IMR-90 (cell line): ENCODE measurements around the gene AP2A1. TPM values are rescaled to one million over a fixed set of nuclear protein-coding genes. Genes with fewer than 3 reads are reported as not detected.

ENCODE experiments used
- ATAC-seq: fragments of 200-7000 bp; cut with Tn5 transposase; 2 replicates; pipeline ENCODE4 v1.9.1; 2020; ENCODE audit warnings: low read depth, mild to moderate bottlenecking, moderate library complexity
- BruUV-seq: library from RNA; stranded (reverse); fragments of 400-500 nt; replicated peaks from 2 replicates; lab custom pipeline; 2021; lab: Mats Ljungman, UMichigan
- CTCF ChIA-PET: fragments of 300-600 bp; formaldehyde crosslinking; extraction: SDS; loops from one replicate; lab custom pipeline; 2021; ENCODE audit warnings: antibody characterized with exemption; lab: Yijun Ruan, JAX
- POLR2A ChIA-PET: fragments of 300-600 bp; sonication (Branson Sonifier 250); formaldehyde crosslinking; loops from one replicate; lab custom pipeline; 2022; ENCODE audit warnings: antibody characterized with exemption; ENCODE audit not compliant: unreplicated experiment; lab: Charles Lee
- DNase-seq: peaks from one replicate; pipeline ENCODE4 v3.0.0; 2013
- H2AFZ ChIP-seq: replicated peaks from 2 replicates; pipeline ENCODE3; 2013; ENCODE audit warnings: low read length, mild to moderate bottlenecking; ENCODE audit not compliant: poor library complexity
- H2AK5ac ChIP-seq: 2 replicates; pipeline ENCODE4 v1.6.1; 2013; ENCODE audit warnings: low read depth, low read length, inconsistent platforms
- H2AK9ac ChIP-seq: replicated peaks from 2 replicates; pipeline ENCODE3; 2013; ENCODE audit warnings: mild to moderate bottlenecking, low read depth, low read length, moderate library complexity; ENCODE audit not compliant: poor library complexity
- H2BK120ac ChIP-seq: 2 replicates; pipeline ENCODE4 v1.6.1; 2013; ENCODE audit warnings: low read depth, low read length, inconsistent platforms
- H2BK15ac ChIP-seq: 3 replicates; pipeline ENCODE4 v1.6.1; 2013; ENCODE audit warnings: low read depth, low read length, inconsistent platforms
- H2BK20ac ChIP-seq: 2 replicates; pipeline ENCODE4 v1.6.1; 2013; ENCODE audit warnings: low read depth, mild to moderate bottlenecking, inconsistent platforms, low read length, moderate library complexity
- H2BK5ac ChIP-seq: 2 replicates; pipeline ENCODE4 v1.6.1; 2013; ENCODE audit warnings: mild to moderate bottlenecking, low read depth, low read length, inconsistent platforms; ENCODE audit not compliant: poor library complexity, severe bottlenecking
- H3K14ac ChIP-seq: replicated peaks from 2 replicates; pipeline ENCODE4 v1.6.1; 2013; ENCODE audit warnings: low read depth, low read length, inconsistent platforms
- H3K18ac ChIP-seq: 2 replicates; pipeline ENCODE4 v1.6.1; 2013; ENCODE audit warnings: low read depth, low read length, control low read depth
- H3K23ac ChIP-seq: 2 replicates; pipeline ENCODE4 v1.6.1; 2013; ENCODE audit warnings: low read depth, low read length, inconsistent platforms
- H3K27ac ChIP-seq: 2 replicates; pipeline ENCODE4 v1.5.1; 2013; ENCODE audit warnings: mild to moderate bottlenecking, control low read depth, low read length; ENCODE audit not compliant: insufficient read depth
- H3K27me3 ChIP-seq: 2 replicates; pipeline ENCODE4 v1.6.1; 2013; ENCODE audit warnings: low read length; ENCODE audit not compliant: control insufficient read depth, insufficient read depth
- H3K36me3 ChIP-seq: 2 replicates; pipeline ENCODE4 v1.6.1; 2013; ENCODE audit warnings: low read length, mixed read lengths; ENCODE audit not compliant: control insufficient read depth, insufficient read depth
- H3K4ac ChIP-seq: 2 replicates; pipeline ENCODE4 v1.6.1; 2013; ENCODE audit warnings: low read depth, low read length, inconsistent platforms
- H3K4me1 ChIP-seq: 2 replicates; pipeline ENCODE4 v1.6.1; 2013; ENCODE audit warnings: low read length, mixed read lengths; ENCODE audit not compliant: control insufficient read depth, insufficient read depth
- H3K4me2 ChIP-seq: 2 replicates; pipeline ENCODE4 v1.6.1; 2013; ENCODE audit warnings: low read depth, mild to moderate bottlenecking, control low read depth, low read length, moderate library complexity
- H3K4me3 ChIP-seq: 2 replicates; pipeline ENCODE4 v1.5.1; 2013; ENCODE audit warnings: low read depth, mild to moderate bottlenecking, control low read depth, low read length, moderate library complexity; ENCODE audit not compliant: insufficient read depth
- H3K56ac ChIP-seq: 2 replicates; pipeline ENCODE4 v1.6.1; 2013; ENCODE audit warnings: low read length, inconsistent platforms; ENCODE audit not compliant: insufficient read depth; ENCODE audit errors: extremely low read depth
- H3K79me1 ChIP-seq, 2 experiments: 2 replicates each; pipeline ENCODE4 v1.6.1; 2013; ENCODE audit warnings: low read length in 2 of 2, inconsistent platforms in 1 of 2, low read depth in 1 of 2
- H3K9ac ChIP-seq: 2 replicates; pipeline ENCODE4 v1.6.1; 2013; ENCODE audit warnings: low read depth, low read length, control low read depth
- H3K9me1 ChIP-seq: 2 replicates; pipeline ENCODE4 v1.6.1; 2013; ENCODE audit warnings: low read length, inconsistent platforms; ENCODE audit not compliant: insufficient read depth
- H3K9me3 ChIP-seq: 2 replicates; pipeline ENCODE4 v1.6.1; 2013; ENCODE audit warnings: low read length; ENCODE audit not compliant: control insufficient read depth, insufficient read depth
- H4K20me1 ChIP-seq: 2 replicates; pipeline ENCODE4 v1.6.1; 2013; ENCODE audit warnings: low read length, inconsistent platforms; ENCODE audit not compliant: insufficient read depth
- H4K5ac ChIP-seq: 2 replicates; pipeline ENCODE4 v1.6.1; 2013; ENCODE audit warnings: mild to moderate bottlenecking, low read depth, low read length, control low read depth
- H4K8ac ChIP-seq, 2 experiments: 2 replicates each; pipeline ENCODE4 v1.6.1; 2013; ENCODE audit warnings: low read depth in 2 of 2, low read length in 2 of 2, control low read depth in 1 of 2, inconsistent platforms in 1 of 2
- H4K91ac ChIP-seq: 2 replicates; pipeline ENCODE4 v1.6.1; 2013; ENCODE audit warnings: low read depth, low read length, inconsistent platforms; ENCODE audit not compliant: insufficient read depth
- BHLHE40 ChIP-seq: fragments of 150-350 bp; IDR thresholded peaks from 2 replicates; pipeline ENCODE4 v1.6.1; 2016; ENCODE audit warnings: mild to moderate bottlenecking, low read depth, low read length
- CEBPB ChIP-seq: IDR thresholded peaks from 2 replicates; pipeline ENCODE4 v1.6.1; 2012; ENCODE audit warnings: low read depth, low read length, improper control_type of control experiment
- CTCF ChIP-seq: conservative IDR thresholded peaks from 2 replicates; pipeline ENCODE4 v1.5.1; 2012; ENCODE audit warnings: mild to moderate bottlenecking, low read depth, low read length, improper control_type of control experiment
- ELK1 ChIP-seq: fragments of 150-350 bp; IDR thresholded peaks from 2 replicates; pipeline ENCODE4 v1.6.1; 2016; ENCODE audit warnings: low read depth, mild to moderate bottlenecking, low read length, moderate library complexity, borderline replicate concordance
- FOS ChIP-seq: fragments of 150-350 bp; IDR thresholded peaks from 2 replicates; pipeline ENCODE4 v1.6.1; 2016; ENCODE audit warnings: low read depth, low read length
- MAFK ChIP-seq: IDR thresholded peaks from 2 replicates; pipeline ENCODE4 v1.6.1; 2012; ENCODE audit warnings: low read depth, low read length, improper control_type of control experiment
- MAZ ChIP-seq: IDR thresholded peaks from 2 replicates; pipeline ENCODE4 v1.6.1; 2012; ENCODE audit warnings: low read depth, mild to moderate bottlenecking, low read length, improper control_type of control experiment, moderate library complexity, borderline replicate concordance
- MXI1 ChIP-seq: IDR thresholded peaks from 2 replicates; pipeline ENCODE4 v1.6.1; 2012; ENCODE audit warnings: low read depth, mild to moderate bottlenecking, low read length, moderate library complexity, borderline replicate concordance
- NFE2L2 ChIP-seq: fragments of 150-350 bp; IDR thresholded peaks from 2 replicates; pipeline ENCODE4 v1.6.1; 2016; ENCODE audit warnings: low read depth, mild to moderate bottlenecking, low read length
- POLR2A ChIP-seq: IDR thresholded peaks from 2 replicates; pipeline ENCODE4 v1.6.1; 2012; ENCODE audit warnings: mild to moderate bottlenecking, low read depth, low read length
- RAD21 ChIP-seq: IDR thresholded peaks from 2 replicates; pipeline ENCODE4 v1.6.1; 2012; ENCODE audit warnings: low read length, improper control_type of control experiment
- RCOR1 ChIP-seq: IDR thresholded peaks from 2 replicates; pipeline ENCODE4 v1.6.1; 2012; ENCODE audit warnings: mild to moderate bottlenecking, low read length, improper control_type of control experiment; ENCODE audit not compliant: insufficient replicate concordance
- RFX5 ChIP-seq: IDR thresholded peaks from 2 replicates; pipeline ENCODE4 v1.8.0; 2012; ENCODE audit warnings: low read depth, mild to moderate bottlenecking, low read length, moderate library complexity
- SMC3 ChIP-seq: fragments of 150-350 bp; IDR thresholded peaks from 2 replicates; pipeline ENCODE4 v1.6.1; 2016; ENCODE audit warnings: low read depth, mild to moderate bottlenecking, antibody characterized with exemption, low read length, moderate library complexity
- USF2 ChIP-seq: fragments of 150-350 bp; IDR thresholded peaks from 2 replicates; pipeline ENCODE4 v1.6.1; 2017; ENCODE audit warnings: mild to moderate bottlenecking, antibody characterized with exemption, low read length, low read depth
- WGBS, 2 experiments: methylation state at CpG; one replicate each; pipeline versions ENCODE4 v1.1.5 to v1.1.7; 2013; ENCODE audit warnings: missing lambda C conversion rate in 2 of 2; ENCODE audit not compliant: insufficient read length in 1 of 2; ENCODE audit errors: extremely low coverage in 2 of 2; 5-methylcytosine and 5-hydroxymethylcytosine counted together
- dilution Hi-C: fragments of 300-500 bp; cut with HindIII; formaldehyde crosslinking; loops from one replicate; pipeline ENCODE4 v1.14.3; 2018; ENCODE audit warnings: low sequenced_read_pairs; ENCODE audit not compliant: unreplicated experiment
- in situ Hi-C: fragments of 300-500 bp; cut with MboI; formaldehyde crosslinking; loops from 3 replicates; pipeline ENCODE4 v1.14.3; 2019; ENCODE audit warnings: low sequenced_read_pairs, inconsistent platforms, mixed read lengths
- intact Hi-C: fragments of 100-400 bp; cut with micrococcal nuclease; formaldehyde crosslinking; loops from 2 replicates; pipeline ENCODE4 v1.10.0; 2022
- polyA plus RNA-seq, 3 experiments: library from polyadenylated mRNA; depleted of rRNA; stranded (reverse); fragments of >200 nt; gene quantifications; 2 replicates each; pipeline ENCODE4 v1.2.3, GENCODE V29; 2012; ENCODE audit warnings: low replicate concordance in 1 of 3
- total RNA-seq: library from RNA; depleted of rRNA; stranded (reverse); fragments of >200 nt; gene quantifications from 2 replicates; pipeline ENCODE4 v1.2.3, GENCODE V29; 2012

AP2A1 gene
- total and polyA plus RNA-seq, 2 of the 4 experiments (the other 2 are of a cell fraction) = 40.7 to 122 TPM

- Histone ChIP-seq H3K36me3 (peaks cover 68% of the 10 kb centered on the region), H3K27me3 (no peaks in the 10 kb centered on the region), H4K8ac (no peak overlapping the region), H3K27ac (no peak overlapping the region), H4K91ac (no peak overlapping the region), H2BK20ac (no peak overlapping the region), H4K5ac (no peak overlapping the region), H2BK15ac (no peak overlapping the region), H3K56ac (no peak overlapping the region), H2BK5ac (no peak overlapping the region), H3K4me2 (no peak overlapping the region), H3K9me1 (0 out of 2 replicates have a peak, but pooled peaks cover 4% of the 10 kb centered on the region), H3K18ac (no peak overlapping the region), H2BK120ac (no peak overlapping the region), H3K79me1 (peaks cover 8 to 26% of the 10 kb centered on the region in 2 experiments; a peak in 3 of 4 replicates), H3K9ac (no peak overlapping the region), H3K4me1 (no peaks in the 10 kb centered on the region; the same call in 1 of the 2 replicates), H3K9me3 (no peaks in the 10 kb centered on the region), H2AK5ac (no peak overlapping the region), H3K14ac (no peak overlapping the region), H2AK9ac (no peak overlapping the region), H2AFZ (no peak overlapping the region), H3K23ac (no peak overlapping the region), H3K4me3 (no peak overlapping the region), H4K20me1 (peaks cover 16% of the 10 kb centered on the region), H3K4ac (no peak overlapping the region)
- 98% methylated on average over 6 of the region's 11 CpGs; no CpG with 5 or more reads in 1 of the 2 experiments for WGBS, 2 experiments
- TF ChIP-seq POLR2A (no peak), MAFK (no peak), ELK1 (no peak), RAD21 (no peak), RFX5 (no peak), CTCF (no peak), SMC3 (no peak), USF2 (no peak), NFE2L2 (no peak), FOS (no peak), CEBPB (no peak), RCOR1 (no peak), BHLHE40 (no peak), MXI1 (no peak), MAZ (no peak)
- intact Hi-C loops (no loop called here), in situ Hi-C loops (no loop called here), dilution Hi-C loops (no loop called here)
- POLR2A ChIA-PET = no interaction called here
- no TSS peak for BruUV-seq
- ATAC-seq (no peak), DNase-seq (no peak)
- CTCF ChIA-PET = no interaction called here
These were observed 31.8 kb downstream of the AP2A1 start for GRCh38 chr19:49798574-49798973.
